GM23338 (cell line): ENCODE measurements around the gene ATP6V1A.

Source experiments
- CREB1 ChIP-seq: fragments of 250-450 bp; sonication (Bioruptor Pico); IDR thresholded peaks from 2 replicates; pipeline ENCODE4 v1.5.0; 2020; ENCODE audit warnings: low read depth, mild to moderate bottlenecking, moderate library complexity
- CTCF ChIP-seq, 2 experiments: fragments of 200-600 bp in 1 of 2; sonication (generic) in 1 of 2; conservative IDR thresholded peaks; 2 replicates each; pipeline versions ENCODE4 v1.5.1 to v1.6.1; 2016 to 2017; ENCODE audit warnings: antibody characterized with exemption in 2 of 2, low read depth in 2 of 2, mild to moderate bottlenecking in 2 of 2, moderate library complexity in 1 of 2
- ETS1 ChIP-seq: IDR thresholded peaks from 2 replicates; pipeline ENCODE4 v1.6.1; 2016; ENCODE audit warnings: antibody characterized with exemption
- EZH2 ChIP-seq: fragments of 200-600 bp; sonication (generic); IDR thresholded peaks from one replicate; pipeline ENCODE4 v1.8.0; 2017; ENCODE audit warnings: antibody characterized with exemption, mild to moderate bottlenecking, low read depth; ENCODE audit not compliant: unreplicated experiment
- EZH2phosphoT487 ChIP-seq: fragments of 200-600 bp; sonication (generic); IDR thresholded peaks from one replicate; pipeline ENCODE4 v1.8.1; 2018; ENCODE audit warnings: antibody characterized with exemption; ENCODE audit not compliant: unreplicated experiment
- NANOG ChIP-seq: IDR thresholded peaks from 2 replicates; pipeline ENCODE4 v1.6.1; 2016; ENCODE audit warnings: antibody characterized with exemption, borderline replicate concordance
- POLR2AphosphoS5 ChIP-seq: IDR thresholded peaks from 2 replicates; pipeline ENCODE4 v1.6.1; 2016; ENCODE audit warnings: antibody characterized with exemption, low read depth
- REST ChIP-seq: IDR thresholded peaks from one replicate; pipeline ENCODE4 v1.6.1; 2018; ENCODE audit warnings: antibody characterized with exemption; ENCODE audit not compliant: unreplicated experiment
- STAT1 ChIP-seq: IDR thresholded peaks from one replicate; pipeline ENCODE4 v1.6.1; 2016; ENCODE audit warnings: antibody characterized with exemption; ENCODE audit not compliant: unreplicated experiment
- ZNF114 ChIP-seq: fragments of 250-450 bp; sonication (Bioruptor Pico); IDR thresholded peaks from 2 replicates; pipeline ENCODE4 v1.5.0; 2020; ENCODE audit warnings: mild to moderate bottlenecking, moderate library complexity
- ZNF462 ChIP-seq: fragments of 250-450 bp; sonication (Bioruptor Pico); IDR thresholded peaks from 2 replicates; pipeline ENCODE4 v1.5.0; 2020; ENCODE audit warnings: mild to moderate bottlenecking, moderate library complexity

- TF ChIP-seq CTCF (conservative IDR thresholded peaks at IDR 0.05; ENCODE audit: low read depth in 2 of 2): no peak
- no peak for TF ChIP-seq EZH2
- TF ChIP-seq EZH2phosphoT487: no peak
- no peak for TF ChIP-seq POLR2AphosphoS5
- no peak for TF ChIP-seq CREB1
- TF ChIP-seq NANOG: no peak
- no peak for TF ChIP-seq REST
- TF ChIP-seq ZNF462 (CRISPR knock-in tag): no peak
- TF ChIP-seq ETS1: no peak
- no peak for TF ChIP-seq ZNF114
- TF ChIP-seq STAT1: no peak
Measured at GRCh38 chr3:113795693-113796092, 48.9 kb downstream of the ATP6V1A start.
